ENCODE measurements around the gene SUSD5.

DNA sequence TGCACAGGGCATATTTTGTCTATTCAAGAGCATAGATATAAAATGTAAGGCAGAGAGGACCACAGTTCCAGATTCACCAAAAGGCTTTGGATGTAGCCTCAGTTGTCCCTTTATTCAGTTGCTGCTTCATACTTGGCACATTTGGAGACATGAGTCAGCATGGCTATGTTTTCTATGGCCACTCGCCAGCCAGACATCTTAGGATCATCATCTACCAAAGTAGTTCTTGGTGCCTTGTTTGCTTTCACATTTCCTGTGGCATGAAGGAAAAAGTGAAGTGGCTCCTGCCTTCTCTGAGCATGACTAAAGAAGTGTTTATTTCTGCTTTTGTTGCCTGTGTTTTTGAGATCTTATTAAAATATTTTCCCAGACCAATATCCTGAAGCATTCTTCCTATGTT is 7.2 kb downstream of the SUSD5 start:
- TF ChIP-seq POLR2AphosphoS5 (IDR thresholded peaks at IDR 0.05) (no peak), CTCF (IDR thresholded peaks at IDR 0.05) (no peak)

Measured in gastroesophageal sphincter (tissue), 3 donors.